GM21381 (cell line): Measurements from ENCODE around the gene ATP1A4.
"Not testable (repeated sequence)": the region's sequence is repeated elsewhere in the genome, so short reads cannot be mapped to it uniquely, and the experiment has no call there.

ENCODE experiments used
- ATAC-seq: cut with Tn5 transposase; IDR thresholded peaks from one replicate; pipeline ENCODE4 v1.9.1; 2021; ENCODE audit warnings: mild to moderate bottlenecking, moderate library complexity; ENCODE audit not compliant: unreplicated experiment

Gene ATP1A4

GRCh38 chr1:160151303-160151702 lies at the start of gene ATP1A4:
Gene ATP1A4 (plus strand): TSS chr1:160151603. CDS start chr1:160152041, 438 bp downstream.
- ATAC-seq = no peak

GRCh38 chr1:160101717-160102522 lies 49.5 kb upstream of the ATP1A4 start:
- ATAC-seq = no peak

GRCh38 chr1:160103658-160104408 lies 47.6 kb upstream of the ATP1A4 start:
- no peak for ATAC-seq

- ATAC-seq = no peak
These were observed 46.9 kb upstream of the ATP1A4 start for GRCh38 chr1:160104486-160104885.

- ATAC-seq = no peak
These were observed 46.2 kb upstream of the ATP1A4 start for GRCh38 chr1:160105155-160105554.

GRCh38 chr1:160107512-160107911 lies 43.9 kb upstream of the ATP1A4 start:
- ATAC-seq = no peak

- ATAC-seq = no peak
These were observed 42.3 kb upstream of the ATP1A4 start for GRCh38 chr1:160108888-160109662.

GRCh38 chr1:160109686-160110085 lies 41.7 kb upstream of the ATP1A4 start:
- ATAC-seq = no peak

GRCh38 chr1:160111462-160111861 lies 39.9 kb upstream of the ATP1A4 start:
- not testable (repeated sequence) for ATAC-seq

GRCh38 chr1:160112357-160112756 lies 39.0 kb upstream of the ATP1A4 start:
- no peak for ATAC-seq

GRCh38 chr1:160113407-160113806 lies 38.0 kb upstream of the ATP1A4 start:
- ATAC-seq = no peak

GRCh38 chr1:160114085-160114484 lies 37.3 kb upstream of the ATP1A4 start:
- no peak for ATAC-seq

- ATAC-seq = no peak
These were observed 35.7 kb upstream of the ATP1A4 start, which contains the start of gene ATP1A2 for GRCh38 chr1:160115545-160116282. Gene ATP1A2 (plus strand): TSS chr1:160115759. CDS start chr1:160115862, 103 bp downstream.

GRCh38 chr1:160116283-160117147 lies 34.9 kb upstream of the ATP1A4 start:
- ATAC-seq = no peak

- ATAC-seq = no peak
These were observed 34.1 kb upstream of the ATP1A4 start for GRCh38 chr1:160117300-160117699.

- ATAC-seq = no peak
These were observed 33.7 kb upstream of the ATP1A4 start for GRCh38 chr1:160117709-160118183.

- no peak for ATAC-seq
These were observed 32.5 kb upstream of the ATP1A4 start for GRCh38 chr1:160118928-160119327.

- ATAC-seq = no peak
These were observed 30.6 kb upstream of the ATP1A4 start for GRCh38 chr1:160120797-160121196.

- ATAC-seq = no peak
These were observed 30.0 kb upstream of the ATP1A4 start for GRCh38 chr1:160121388-160121787.
